HCT116 (cell line): ENCODE data around the gene SETD1A. TPM values are rescaled to one million over a fixed set of nuclear protein-coding genes. Genes with fewer than 3 reads are reported as not detected.

Source experiments
- ATAC-seq: fragments of 200-7000 bp; cut with Tn5 transposase; 2 replicates; pipeline ENCODE4 v1.9.1; 2020; ENCODE audit warnings: mild to moderate bottlenecking, moderate library complexity
- BruUV-seq: library from RNA; stranded (reverse); fragments of 400-500 nt; replicated peaks from 2 replicates; lab custom pipeline; 2021; lab: Mats Ljungman, UMichigan
- CTCF ChIA-PET: fragments of 300-600 bp; sonication (Branson Sonifier 250); formaldehyde crosslinking; loops from one replicate; lab custom pipeline; 2021; ENCODE audit warnings: antibody characterized with exemption; lab: Charles Lee
- POLR2A ChIA-PET: fragments of 300-600, 350-600 bp; sonication (Branson Sonifier 250); formaldehyde crosslinking; loops from one replicate; lab custom pipeline; 2021; ENCODE audit warnings: antibody characterized with exemption; lab: Charles Lee
- RAD21 ChIA-PET, 2 experiments: fragments of 300-600 bp; sonication (Branson Sonifier 250); formaldehyde crosslinking; loops; one replicate each; lab custom pipeline; 2023; ENCODE audit warnings: low total read pairs in 2 of 2; ENCODE audit not compliant: uncharacterized antibody in 2 of 2, unreplicated experiment in 2 of 2, low non-redundant PET in 1 of 2; lab: Charles Lee
- DNase-seq: peaks from one replicate; pipeline ENCODE4 v3.0.0-alpha.2; 2010; ENCODE audit warnings: low read depth, low spot score
- H2AFZ ChIP-seq: fragments of 200-600 bp; shearing (Covaris generic), sonication (generic); 2 replicates; pipeline ENCODE4 v1.6.1; 2017; ENCODE audit warnings: low read depth, mixed run types, mixed read lengths, antibody characterized with exemption, low read length; ENCODE audit not compliant: poor library complexity, severe bottlenecking
- H3K27ac ChIP-seq: 2 replicates; pipeline ENCODE4 v1.5.1; 2012; ENCODE audit warnings: low read depth, low read length
- H3K27me3 ChIP-seq: fragments of 200-600 bp; sonication (generic); 2 replicates; pipeline ENCODE4 v1.6.1; 2016; ENCODE audit warnings: mixed run types, low read length, mixed read lengths; ENCODE audit not compliant: insufficient read depth
- H3K36me3 ChIP-seq, 2 experiments: fragments of 200-500 bp in 1 of 2; fragments of 200-600 bp in 1 of 2; sonication (Bioruptor generic) in 1 of 2; sonication (generic) in 1 of 2; 2 replicates each; pipeline versions ENCODE4 v1.5.1 to v1.6.1; 2014 to 2016; ENCODE audit warnings: low read length in 2 of 2, inconsistent platforms in 1 of 2, mixed read lengths in 1 of 2, mixed run types in 1 of 2; ENCODE audit not compliant: insufficient read depth in 2 of 2, control insufficient read depth in 1 of 2
- H3K4me1 ChIP-seq, 2 experiments: fragments of 200-600 bp in 1 of 2; sonication (generic) in 1 of 2; 2 replicates each; pipeline versions ENCODE4 v1.5.1 to v1.6.1; 2012 to 2017; ENCODE audit warnings: low read length in 2 of 2, inconsistent platforms in 1 of 2, mild to moderate bottlenecking in 1 of 2, mixed read lengths in 1 of 2, mixed run types in 1 of 2, moderate library complexity in 1 of 2; ENCODE audit not compliant: insufficient read depth in 2 of 2, control insufficient read depth in 1 of 2
- H3K4me2 ChIP-seq: fragments of 200-600 bp; sonication (generic); 2 replicates; pipeline ENCODE4 v1.6.1; 2017; ENCODE audit warnings: mixed run types, low read length, mixed read lengths
- H3K4me3 ChIP-seq, 2 experiments: fragments of 200-600 bp in 1 of 2; sonication (generic) in 1 of 2; replicated peaks in 1 of 2; 2 replicates each; pipeline ENCODE4 v1.5.1; 2011 to 2016; ENCODE audit warnings: low read length in 2 of 2, control low read depth in 1 of 2, low read depth in 1 of 2, mild to moderate bottlenecking in 1 of 2, mixed read lengths in 1 of 2, mixed run types in 1 of 2
- H3K79me2 ChIP-seq: fragments of 200-600 bp; sonication (generic); 2 replicates; pipeline ENCODE4 v1.6.1; 2017; ENCODE audit warnings: mild to moderate bottlenecking, mixed run types, low read length, moderate library complexity, mixed read lengths; ENCODE audit not compliant: insufficient read depth
- H3K9ac ChIP-seq: fragments of 200-600 bp; sonication (generic); 2 replicates; pipeline ENCODE4 v1.6.1; 2016; ENCODE audit warnings: low read length, mixed read lengths
- H3K9me2 ChIP-seq: fragments of 200-600 bp; sonication (generic), shearing (Covaris generic); 2 replicates; pipeline ENCODE4 v1.6.1; 2017; ENCODE audit warnings: mixed run types, mild to moderate bottlenecking, moderate library complexity; ENCODE audit not compliant: insufficient read depth
- H3K9me3 ChIP-seq, 2 experiments: fragments of 200-500 bp in 1 of 2; fragments of 200-600 bp in 1 of 2; sonication (Bioruptor generic) in 1 of 2; sonication (generic) in 1 of 2; 2 replicates each; pipeline ENCODE4 v1.6.1; 2014 to 2017; ENCODE audit warnings: low read length in 2 of 2, mixed read lengths in 2 of 2, inconsistent platforms in 1 of 2, low read depth in 1 of 2, mild to moderate bottlenecking in 1 of 2, mixed run types in 1 of 2, moderate library complexity in 1 of 2; ENCODE audit not compliant: control insufficient read depth in 1 of 2, insufficient read depth in 1 of 2
- H4K20me1 ChIP-seq: fragments of 200-600 bp; sonication (generic), shearing (Covaris generic); 2 replicates; pipeline ENCODE4 v1.6.1; 2017; ENCODE audit warnings: mixed run types, mild to moderate bottlenecking, moderate library complexity; ENCODE audit not compliant: insufficient read depth
- ATF3 ChIP-seq: IDR thresholded peaks from 2 replicates; pipeline ENCODE4 v1.6.1; 2012
- CTCF ChIP-seq, 3 experiments: fragments of 200-600 bp in 1 of 3; sonication (generic) in 1 of 3; IDR thresholded peaks in 2 of 3; conservative IDR thresholded peaks in 1 of 3; 2 replicates each; pipeline ENCODE4 v1.5.1; 2012 to 2017; ENCODE audit warnings: low read depth in 2 of 3, low read length in 2 of 3, antibody characterized with exemption in 1 of 3, borderline replicate concordance in 1 of 3, control low read depth in 1 of 3, mild to moderate bottlenecking in 1 of 3, mixed read lengths in 1 of 3, mixed run types in 1 of 3, moderate library complexity in 1 of 3; ENCODE audit not compliant: insufficient read depth in 1 of 3
- EGR1 ChIP-seq: IDR thresholded peaks from 2 replicates; pipeline ENCODE4 v1.6.1; 2012; ENCODE audit warnings: low read depth
- EZH2phosphoT487 ChIP-seq: fragments of 200-600 bp; IDR thresholded peaks from 2 replicates; pipeline ENCODE4 v1.6.1; 2018; ENCODE audit warnings: antibody characterized with exemption, borderline replicate concordance
- FOSL1 ChIP-seq: IDR thresholded peaks from 2 replicates; pipeline ENCODE4 v1.6.1; 2012; ENCODE audit warnings: low read depth
- JUND ChIP-seq: IDR thresholded peaks from 2 replicates; pipeline ENCODE4 v1.6.1; 2012
- POLR2A ChIP-seq: IDR thresholded peaks from 2 replicates; pipeline ENCODE4 v1.7.0; 2011; ENCODE audit warnings: borderline replicate concordance; ENCODE audit not compliant: insufficient read depth, insufficient read length; ENCODE audit errors: extremely low read depth
- RAD21 ChIP-seq: IDR thresholded peaks from 2 replicates; pipeline ENCODE4 v1.6.1; 2012; ENCODE audit warnings: low read depth, mild to moderate bottlenecking
- REST ChIP-seq: IDR thresholded peaks from 2 replicates; pipeline ENCODE4 v1.6.1; 2012; ENCODE audit warnings: low read depth
- SIN3A ChIP-seq: IDR thresholded peaks from 2 replicates; pipeline ENCODE4 v1.6.1; 2012; ENCODE audit warnings: low read depth
- SP1 ChIP-seq: IDR thresholded peaks from 2 replicates; pipeline ENCODE4 v1.6.1; 2012; ENCODE audit warnings: low read depth
- SRF ChIP-seq: IDR thresholded peaks from 2 replicates; pipeline ENCODE4 v1.6.1; 2012; ENCODE audit warnings: low read depth
- YY1 ChIP-seq: IDR thresholded peaks from 2 replicates; pipeline ENCODE4 v1.6.1; 2011; ENCODE audit warnings: low read length, low read depth, moderate library complexity, mild to moderate bottlenecking; ENCODE audit not compliant: insufficient replicate concordance; ENCODE audit errors: extremely low read depth
- ZBTB33 ChIP-seq: IDR thresholded peaks from 2 replicates; pipeline ENCODE4 v1.6.1; 2011; ENCODE audit warnings: mild to moderate bottlenecking, low read length, moderate library complexity; ENCODE audit not compliant: insufficient replicate concordance; ENCODE audit errors: extremely low read depth
- ZNF274 ChIP-seq: fragments of 200-500 bp; sonication (Bioruptor generic); IDR thresholded peaks from 2 replicates; pipeline ENCODE4 v1.6.1; 2014; ENCODE audit warnings: mild to moderate bottlenecking, low read depth, low read length, inconsistent platforms
- intact Hi-C: fragments of 100-400 bp; cut with micrococcal nuclease; formaldehyde crosslinking; loops from 2 replicates; pipeline ENCODE4 v1.10.0; 2022
- total RNA-seq: library from RNA; stranded (reverse); gene quantifications from one replicate; pipeline ENCODE4 v1.2.1, GENCODE V29; 2021; ENCODE audit not compliant: unreplicated experiment

Gene SETD1A
- total RNA-seq, 1 experiment from 2014 or later = 26.9 TPM

- POLR2A ChIA-PET = no interaction called here
- no peaks in the 10 kb centered on the region for H4K20me1 ChIP-seq
- H3K27ac ChIP-seq = peak overlapping the region; percentile 31; the same call in 1 of the 2 replicates
- H3K9ac ChIP-seq = no peak overlapping the region
- ATAC-seq (no peak), DNase-seq (no peak)
- no peak overlapping the region for H3K4me2 ChIP-seq
- CTCF ChIA-PET = interaction anchor here (1.7 to 2.0 kb wide), 2 partner anchors 15 to 24 kb away, joined by 5 to 10 read pairs; no protein-coding TSS in a partner anchor
- no peaks in the 10 kb centered on the region for H3K9me2 ChIP-seq
- no peaks in the 10 kb centered on the region for H3K27me3 ChIP-seq
- H3K4me1 ChIP-seq = peaks cover 11 to 25% of the 10 kb centered on the region in 2 experiments; a peak in 3 of 4 replicates
- TF ChIP-seq YY1 (no peak), JUND (no peak), RAD21 (no peak), ZNF274 (no peak), CTCF (IDR thresholded peaks at IDR 0.05 in 2 of 3, conservative IDR thresholded peaks at IDR 0.05 in 1 of 3; ENCODE audit: borderline replicate concordance in 1 of 3, insufficient read depth in 1 of 3, low read depth in 2 of 3, low read length in 2 of 3) (no peak), EZH2phosphoT487 (no peak), ATF3 (no peak), SRF (no peak), FOSL1 (no peak), REST (no peak), SP1 (no peak), SIN3A (no peak), ZBTB33 (no peak), EGR1 (no peak), POLR2A (no peak)
- peaks cover 3 to 14% of the 10 kb centered on the region in 2 experiments for H3K36me3 ChIP-seq
- no peak overlapping the region for H3K4me3 ChIP-seq
- no peaks in the 10 kb centered on the region for H3K9me3 ChIP-seq
- H2AFZ ChIP-seq = no peak overlapping the region
- RAD21 ChIA-PET = no interaction called here
- H3K79me2 ChIP-seq = peaks cover 10% of the 10 kb centered on the region; the same call in 1 of the 2 replicates
- intact Hi-C loops = no loop called here
- BruUV-seq = no TSS peak
Measured at GRCh38 chr16:30925995-30926811, 31.4 kb upstream of the SETD1A start.
